ENCODE results near the gene PCSK5. TPM values are rescaled to one million over a fixed set of nuclear protein-coding genes. Genes with fewer than 3 reads are reported as not detected.

Gene PCSK5
- polyA plus RNA-seq, 3 donors = 4.8 to 13.0 (median 7.1) TPM

DNA sequence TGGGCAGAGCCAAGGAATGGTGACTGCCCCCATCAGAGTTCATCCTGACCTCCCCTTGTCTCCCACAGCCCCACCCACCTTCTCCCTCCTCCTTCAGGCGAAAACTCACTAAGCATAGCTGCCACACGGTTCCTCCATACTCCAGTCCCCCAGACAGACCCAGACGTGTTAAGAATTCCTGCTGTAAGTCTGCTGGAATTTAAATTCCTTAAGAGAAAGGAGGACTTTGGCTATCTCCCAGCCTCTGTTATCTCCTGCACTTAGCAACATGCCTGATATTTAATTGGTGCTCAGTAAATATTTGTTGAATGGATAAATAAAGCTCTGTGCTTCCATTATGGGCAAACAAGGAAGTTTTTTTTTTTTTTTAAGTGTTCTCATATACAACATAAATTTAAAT lies 290.1 kb downstream of the PCSK5 start:
- H3K4me2 ChIP-seq (replicated peaks; ENCODE audit: extremely low read depth, low read length, poor library complexity, severe bottlenecking) = no peak overlapping the region
- H4K20me1 ChIP-seq (ENCODE audit: insufficient read depth, low read length) = no peaks in the 10 kb centered on the region
- H3K4me3 Mint-ChIP-seq = no peak overlapping the region
- no CpG with 5 or more reads among the region's 3 CpGs for WGBS (ENCODE audit: insufficient coverage)
- no peak overlapping the region for H3K27ac ChIP-seq (ENCODE audit: low read depth in 1 of 2, low read length in 2 of 2)
- peaks cover 4 to 6% of the 10 kb centered on the region in 2 donors for H3K4me1 ChIP-seq (ENCODE audit: control insufficient read depth in 1 of 2, insufficient read depth in 2 of 2, low read length in 2 of 2)
- no peaks in the 10 kb centered on the region for H3K27me3 Mint-ChIP-seq (ENCODE audit: low read depth in 3 of 3)
- H3K9me3 Mint-ChIP-seq = no peaks in the 10 kb centered on the region
- H2AFZ ChIP-seq (ENCODE audit: insufficient read depth, low read depth, low read length, poor library complexity, severe bottlenecking) = no peak overlapping the region
- no peaks in the 10 kb centered on the region for H3K9me3 ChIP-seq (replicated peaks in 1 of 2; ENCODE audit: control insufficient read depth in 1 of 2, insufficient read depth in 1 of 2, low read length in 2 of 2)
- H3K79me2 ChIP-seq (ENCODE audit: insufficient read depth, low read length) = no peaks in the 10 kb centered on the region
- no peak overlapping the region for H3K9ac ChIP-seq (ENCODE audit: insufficient read depth, low read length, poor library complexity, severe bottlenecking)
- intact Hi-C loops (cut with micrococcal nuclease) = no loop called here
- H3K36me3 Mint-ChIP-seq = peaks cover 57 to 63% of the 10 kb centered on the region in 2 donors
- TF ChIP-seq, protein P1, sequence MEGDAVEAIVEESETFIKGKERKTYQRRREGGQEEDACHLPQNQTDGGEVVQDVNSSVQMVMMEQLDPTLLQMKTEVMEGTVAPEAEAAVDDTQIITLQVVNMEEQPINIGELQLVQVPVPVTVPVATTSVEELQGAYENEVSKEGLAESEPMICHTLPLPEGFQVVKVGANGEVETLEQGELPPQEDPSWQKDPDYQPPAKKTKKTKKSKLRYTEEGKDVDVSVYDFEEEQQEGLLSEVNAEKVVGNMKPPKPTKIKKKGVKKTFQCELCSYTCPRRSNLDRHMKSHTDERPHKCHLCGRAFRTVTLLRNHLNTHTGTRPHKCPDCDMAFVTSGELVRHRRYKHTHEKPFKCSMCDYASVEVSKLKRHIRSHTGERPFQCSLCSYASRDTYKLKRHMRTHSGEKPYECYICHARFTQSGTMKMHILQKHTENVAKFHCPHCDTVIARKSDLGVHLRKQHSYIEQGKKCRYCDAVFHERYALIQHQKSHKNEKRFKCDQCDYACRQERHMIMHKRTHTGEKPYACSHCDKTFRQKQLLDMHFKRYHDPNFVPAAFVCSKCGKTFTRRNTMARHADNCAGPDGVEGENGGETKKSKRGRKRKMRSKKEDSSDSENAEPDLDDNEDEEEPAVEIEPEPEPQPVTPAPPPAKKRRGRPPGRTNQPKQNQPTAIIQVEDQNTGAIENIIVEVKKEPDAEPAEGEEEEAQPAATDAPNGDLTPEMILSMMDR (IDR thresholded peaks at IDR 0.05) = no peak
- peaks cover 19 to 68% of the 10 kb centered on the region in 2 donors for H3K36me3 ChIP-seq (replicated peaks in 1 of 2; ENCODE audit: control insufficient read depth in 1 of 2, insufficient read depth in 2 of 2, low read length in 2 of 2)
- H3K27me3 ChIP-seq (ENCODE audit: control insufficient read depth in 2 of 2, insufficient read depth in 2 of 2, low read length in 2 of 2) = no peaks in the 10 kb centered on the region
- H3K27ac Mint-ChIP-seq = no peak overlapping the region
- H3K4me1 Mint-ChIP-seq = peaks cover 14% of the 10 kb centered on the region
- H3K4me3 ChIP-seq (replicated peaks in 1 of 3; ENCODE audit: low read depth in 2 of 3, low read length in 3 of 3) = no peak overlapping the region
- no peak for DNase-seq

DNA sequence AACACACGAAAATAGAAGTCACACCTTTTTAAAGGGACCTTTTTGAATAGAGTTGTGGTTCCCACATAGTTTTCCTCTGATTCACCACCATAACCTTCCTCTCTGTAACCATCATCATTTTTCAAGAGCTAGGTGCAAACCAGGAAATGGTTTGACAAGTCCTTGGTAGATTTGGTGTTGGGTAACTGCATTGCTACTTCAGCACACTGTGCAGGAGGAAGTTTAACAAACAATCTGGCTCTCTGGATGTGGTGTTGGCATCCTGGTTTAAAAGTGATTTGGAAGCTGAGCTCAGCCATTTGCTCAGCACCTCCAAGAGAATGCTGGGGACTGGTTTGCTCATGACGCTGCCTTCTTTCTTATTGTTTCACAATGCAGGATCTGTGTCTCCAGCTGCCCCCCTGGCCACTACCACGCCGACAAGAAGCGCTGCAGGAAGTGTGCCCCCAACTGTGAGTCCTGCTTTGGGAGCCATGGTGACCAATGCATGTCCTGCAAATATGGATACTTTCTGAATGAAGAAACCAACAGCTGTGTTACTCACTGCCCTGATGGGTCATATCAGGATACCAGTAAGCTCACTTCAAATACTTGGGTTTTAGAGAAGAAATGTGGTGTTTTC lies 290.7 kb downstream of the PCSK5 start:
- Histone ChIP-seq H3K4me3 (replicated peaks in 1 of 3; ENCODE audit: low read depth in 2 of 3, low read length in 3 of 3) (no peak overlapping the region), H3K27me3 (ENCODE audit: control insufficient read depth in 2 of 2, insufficient read depth in 2 of 2, low read length in 2 of 2) (no peaks in the 10 kb centered on the region), H3K4me2 (replicated peaks; ENCODE audit: extremely low read depth, low read length, poor library complexity, severe bottlenecking) (no peak overlapping the region), H3K9ac (ENCODE audit: insufficient read depth, low read length, poor library complexity, severe bottlenecking) (no peak overlapping the region), H4K20me1 (ENCODE audit: insufficient read depth, low read length) (no peaks in the 10 kb centered on the region), H3K9me3 (replicated peaks in 1 of 2; ENCODE audit: control insufficient read depth in 1 of 2, insufficient read depth in 1 of 2, low read length in 2 of 2) (no peaks in the 10 kb centered on the region), H2AFZ (ENCODE audit: insufficient read depth, low read depth, low read length, poor library complexity, severe bottlenecking) (no peak overlapping the region), H3K79me2 (ENCODE audit: insufficient read depth, low read length) (no peaks in the 10 kb centered on the region), H3K4me1 (ENCODE audit: control insufficient read depth in 1 of 2, insufficient read depth in 2 of 2, low read length in 2 of 2) (peaks cover 4 to 6% of the 10 kb centered on the region in 2 donors), H3K36me3 (replicated peaks in 1 of 2; ENCODE audit: control insufficient read depth in 1 of 2, insufficient read depth in 2 of 2, low read length in 2 of 2) (peaks cover 19 to 63% of the 10 kb centered on the region in 2 donors), H3K27ac (ENCODE audit: low read depth in 1 of 2, low read length in 2 of 2) (no peak overlapping the region)
- Mint-ChIP-seq H3K4me3 (no peak overlapping the region), H3K27ac (no peak overlapping the region), H3K9me3 (no peaks in the 10 kb centered on the region), H3K27me3 (ENCODE audit: low read depth in 3 of 3) (no peaks in the 10 kb centered on the region), H3K4me1 (peaks cover 14% of the 10 kb centered on the region), H3K36me3 (peaks cover 52 to 58% of the 10 kb centered on the region in 2 donors)
- TF ChIP-seq, protein P1 (IDR thresholded peaks at IDR 0.05) = no peak
- no peak for DNase-seq
- intact Hi-C loops (cut with micrococcal nuclease) = no loop called here
- 6% methylated on average over 4 of the region's 5 CpGs for WGBS (ENCODE audit: insufficient coverage)
